Skeletal muscle tissue (tissue), 4 donors: ENCODE data around the gene KPNA3. TPM values are rescaled to one million over a fixed set of nuclear protein-coding genes. Genes with fewer than 3 reads are reported as not detected.
"Not testable (repeated sequence)": the region's sequence is repeated elsewhere in the genome, so short reads cannot be mapped to it uniquely, and the experiment has no call there.

Experiments
- H3K27ac ChIP-seq: one replicate; pipeline ENCODE4 v1.7.0; 2013; ENCODE audit warnings: mild to moderate bottlenecking, low read depth, low read length, inconsistent platforms
- H3K27me3 ChIP-seq, 3 donors: one replicate each; pipeline ENCODE4 v1.7.0; 2013; ENCODE audit warnings: low read length in 3 of 3; ENCODE audit not compliant: control insufficient read depth in 3 of 3, insufficient read depth in 3 of 3
- H3K36me3 ChIP-seq, 3 donors: one replicate each; pipeline ENCODE4 v1.7.0; 2013; ENCODE audit warnings: low read length in 3 of 3; ENCODE audit not compliant: control insufficient read depth in 3 of 3, insufficient read depth in 3 of 3
- H3K4me1 ChIP-seq, 3 donors: one replicate each; pipeline ENCODE4 v1.7.0; 2013; ENCODE audit warnings: low read length in 3 of 3, mild to moderate bottlenecking in 3 of 3; ENCODE audit not compliant: control insufficient read depth in 3 of 3, insufficient read depth in 3 of 3
- H3K4me3 ChIP-seq, 3 donors: one replicate each; pipeline ENCODE4 v1.7.0; 2013; ENCODE audit warnings: low read length in 3 of 3
- H3K9ac ChIP-seq, 3 donors: one replicate each; pipeline ENCODE4 v1.7.0; 2013; ENCODE audit warnings: low read length in 3 of 3, mild to moderate bottlenecking in 3 of 3, moderate library complexity in 2 of 3, low read depth in 1 of 3
- H3K9me3 ChIP-seq, 3 donors: one replicate each; pipeline ENCODE4 v1.7.0; 2013; ENCODE audit warnings: low read length in 3 of 3; ENCODE audit not compliant: control insufficient read depth in 3 of 3
- total RNA-seq: library from RNA; depleted of rRNA; stranded (reverse); fragments of >200 nt; gene quantifications from one replicate; pipeline ENCODE4 v1.2.3, GENCODE V29; 2014
- donor health status: Osteomylitis.

Gene KPNA3
- total RNA-seq, 1 donor from 2014 or later, result 23.0 TPM

GRCh38 chr13:49828453-49828852 lies 36.0 kb upstream of the KPNA3 start:
- no peak overlapping the region for H3K4me3 ChIP-seq
- no peak overlapping the region for H3K27ac ChIP-seq
- H3K9ac ChIP-seq, result no peak overlapping the region
- H3K36me3 ChIP-seq, result no peaks in the 10 kb centered on the region
- H3K27me3 ChIP-seq, result no peaks in the 10 kb centered on the region
- no peaks in the 10 kb centered on the region for H3K4me1 ChIP-seq
- no peaks in the 10 kb centered on the region for H3K9me3 ChIP-seq

- no peak overlapping the region for H3K27ac ChIP-seq
- H3K9me3 ChIP-seq, result no peaks in the 10 kb centered on the region
- H3K9ac ChIP-seq, result no peak overlapping the region
- no peak overlapping the region for H3K4me3 ChIP-seq
- H3K36me3 ChIP-seq, result no peaks in the 10 kb centered on the region
- no peaks in the 10 kb centered on the region for H3K4me1 ChIP-seq
- H3K27me3 ChIP-seq, result no peaks in the 10 kb centered on the region
These were observed 35.4 kb upstream of the KPNA3 start for GRCh38 chr13:49827891-49828290.

GRCh38 chr13:49827336-49827735 lies 34.9 kb upstream of the KPNA3 start:
- no peak overlapping the region for H3K27ac ChIP-seq

GRCh38 chr13:49821216-49822009 lies 28.9 kb upstream of the KPNA3 start:
- Histone ChIP-seq H3K36me3 (no peaks in the 10 kb centered on the region), H3K27ac (no peak overlapping the region), H3K4me1 (no peaks in the 10 kb centered on the region), H3K9me3 (no peaks in the 10 kb centered on the region), H3K27me3 (no peaks in the 10 kb centered on the region), H3K9ac (no peak overlapping the region), H3K4me3 (no peak overlapping the region)

More at GRCh38 chr13:49827336-49827735, 34.9 kb upstream of the KPNA3 start:
- Histone ChIP-seq H3K9me3 (no peaks in the 10 kb centered on the region), H3K4me1 (no peaks in the 10 kb centered on the region), H3K27me3 (no peaks in the 10 kb centered on the region), H3K4me3 (no peak overlapping the region), H3K36me3 (no peaks in the 10 kb centered on the region), H3K9ac (no peak overlapping the region)

- H3K9ac ChIP-seq, result no peak overlapping the region
- no peaks in the 10 kb centered on the region for H3K27me3 ChIP-seq
- no peak overlapping the region for H3K4me3 ChIP-seq
- H3K4me1 ChIP-seq, result no peaks in the 10 kb centered on the region
- no peaks in the 10 kb centered on the region for H3K9me3 ChIP-seq
- no peaks in the 10 kb centered on the region for H3K36me3 ChIP-seq
- no peak overlapping the region for H3K27ac ChIP-seq
These were observed 28.2 kb upstream of the KPNA3 start for GRCh38 chr13:49820591-49821215.

GRCh38 chr13:49816047-49816446 lies 23.6 kb upstream of the KPNA3 start:
- not testable (repeated sequence) for H3K4me1 ChIP-seq, H3K27me3 ChIP-seq, H3K27ac ChIP-seq, H3K36me3 ChIP-seq, H3K9me3 ChIP-seq, H3K4me3 ChIP-seq, H3K9ac ChIP-seq

GRCh38 chr13:49814551-49815270 lies 22.2 kb upstream of the KPNA3 start:
- H3K36me3 ChIP-seq, result no peaks in the 10 kb centered on the region
- H3K9me3 ChIP-seq, result no peaks in the 10 kb centered on the region
- no peak overlapping the region for H3K9ac ChIP-seq
- H3K27me3 ChIP-seq, result no peaks in the 10 kb centered on the region
- H3K4me3 ChIP-seq, result no peak overlapping the region
- H3K4me1 ChIP-seq, result peaks cover 5 to 7% (median 6%) of the 10 kb centered on the region in 3 donors
- H3K27ac ChIP-seq, result no peak overlapping the region

- Histone ChIP-seq H3K36me3 (no peaks in the 10 kb centered on the region), H3K27me3 (peaks cover 0 to 3% (median 0%) of the 10 kb centered on the region in 3 donors), H3K4me1 (peaks cover 5 to 7% (median 6%) of the 10 kb centered on the region in 3 donors), H3K4me3 (peak overlapping the region in 1 of 3 donors; percentile 8), H3K9me3 (no peaks in the 10 kb centered on the region), H3K9ac (peak overlapping the region in 2 of 3 donors; percentile 3 to 70), H3K27ac (peak overlapping the region; percentile 38)
These were observed 20.3 kb upstream of the KPNA3 start for GRCh38 chr13:49812812-49813211.

- Histone ChIP-seq H3K27ac (peak overlapping the region; percentile 36), H3K4me1 (peaks cover 5 to 7% (median 6%) of the 10 kb centered on the region in 3 donors)
These were observed 19.0 kb upstream of the KPNA3 start for GRCh38 chr13:49811527-49811908.

More at GRCh38 chr13:49811527-49811908, 19.0 kb upstream of the KPNA3 start:
- Histone ChIP-seq H3K9me3 (no peaks in the 10 kb centered on the region), H3K4me3 (no peak overlapping the region), H3K36me3 (no peaks in the 10 kb centered on the region), H3K27me3 (peaks cover 0 to 3% (median 0%) of the 10 kb centered on the region in 3 donors), H3K9ac (no peak overlapping the region)
